GM15510 (cell line): Measurements from ENCODE around the gene DUSP8.

Experiments
- POLR2A ChIP-seq: IDR thresholded peaks from 3 replicates; pipeline ENCODE4 v1.6.1; 2011; ENCODE audit warnings: borderline replicate concordance; ENCODE audit not compliant: insufficient read length; ENCODE audit errors: extremely low read depth

Gene DUSP8

DNA sequence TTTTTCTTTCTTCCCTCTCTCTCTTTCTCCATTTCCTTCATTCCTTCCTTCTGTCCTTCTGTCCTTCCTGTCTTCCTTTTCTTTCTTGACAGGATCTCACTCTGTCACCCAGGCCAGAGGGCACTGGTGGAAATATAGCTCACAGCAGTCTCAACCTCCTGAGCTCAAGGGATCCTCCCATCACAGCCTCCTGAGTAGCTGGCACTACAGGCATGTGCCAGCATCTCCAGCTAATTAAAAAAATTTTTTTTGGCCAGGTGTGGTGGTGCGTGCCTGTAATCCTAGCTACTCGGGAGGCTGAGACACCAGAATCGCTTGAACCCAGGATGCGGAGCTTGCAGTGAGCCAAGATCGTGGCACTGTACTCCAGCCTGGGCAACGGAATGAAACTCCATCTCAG lies 4.8 kb upstream of the DUSP8 start:
- no peak for TF ChIP-seq POLR2A

DNA sequence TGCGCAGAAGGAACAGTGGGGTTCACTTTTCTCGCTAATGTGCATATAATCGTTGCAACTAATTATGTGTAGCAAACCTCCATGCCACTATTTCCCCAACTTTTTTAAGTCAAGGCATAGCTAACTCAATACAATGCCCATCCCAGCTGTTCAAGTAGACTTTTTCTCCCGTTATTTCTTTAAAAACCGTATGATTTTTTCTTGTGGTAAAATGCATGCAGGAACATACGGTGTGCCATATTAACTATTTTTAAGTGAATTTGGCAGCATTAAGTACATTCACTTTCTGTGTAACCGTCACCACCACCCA lies 2.8 kb upstream of the DUSP8 start:
- no peak for TF ChIP-seq POLR2A

GRCh38 chr11:1574238-1574932 lies 2.3 kb upstream of the DUSP8 start:
- TF ChIP-seq POLR2A: no peak

DNA sequence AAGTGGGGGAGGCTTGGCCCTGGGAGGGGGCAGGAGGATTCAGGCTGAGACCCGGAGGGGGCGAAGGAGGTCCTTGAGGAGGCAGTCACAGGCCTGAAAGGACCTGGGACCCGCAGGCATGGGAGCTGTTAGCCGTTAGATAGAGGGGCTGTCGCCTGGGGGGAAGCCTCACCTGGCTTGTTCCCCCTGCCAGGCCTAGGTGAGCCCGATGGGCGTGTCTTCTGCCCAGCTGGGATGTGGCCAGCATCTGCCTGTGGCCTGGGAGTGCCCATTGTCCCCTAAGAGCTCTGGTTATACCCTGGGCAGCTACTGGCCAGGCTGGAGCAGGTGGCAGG lies 1.8 kb upstream of the DUSP8 start:
- no peak for TF ChIP-seq POLR2A

DNA sequence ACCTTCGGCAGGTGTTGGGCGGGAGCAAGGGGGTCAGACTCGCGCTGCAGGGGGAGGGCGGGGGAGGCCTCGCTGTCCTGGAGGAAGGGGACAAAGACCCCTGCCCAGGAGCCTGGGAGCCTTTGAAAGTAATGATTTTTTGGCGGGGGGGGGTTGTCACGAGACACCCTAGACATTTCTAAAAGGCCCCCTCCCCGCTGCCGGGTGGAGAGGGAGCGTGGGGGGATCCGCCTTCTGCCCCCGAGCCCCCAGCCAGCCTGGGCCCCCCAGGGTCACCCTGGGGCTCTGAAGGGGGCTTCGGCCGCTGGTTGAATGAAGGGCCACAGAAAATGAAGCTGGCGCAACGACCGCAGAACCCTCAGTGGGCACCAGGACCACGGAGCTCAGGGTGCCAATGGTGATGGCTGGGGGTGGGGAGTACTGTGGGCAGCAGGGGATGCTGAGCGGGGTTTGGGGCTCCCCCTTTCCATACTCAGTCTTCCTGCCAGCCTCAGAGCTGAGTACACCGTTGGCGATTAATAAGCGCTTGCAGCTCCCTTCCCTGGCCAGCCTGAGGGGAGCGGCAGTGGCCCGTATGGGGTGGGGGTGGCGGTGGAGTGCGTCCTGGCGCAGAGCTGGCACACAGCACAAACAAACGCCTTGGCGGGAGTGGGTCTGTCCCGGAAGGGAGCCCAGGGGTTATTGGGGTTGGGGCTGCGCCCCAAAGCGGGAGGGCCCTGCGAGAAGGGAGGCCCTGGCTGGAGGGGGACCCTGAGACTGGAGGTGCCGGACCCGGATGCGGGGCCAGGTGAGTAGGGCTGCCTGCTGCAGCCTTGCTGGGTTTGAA lies 1.2 kb upstream of the DUSP8 start:
- no peak for TF ChIP-seq POLR2A

- TF ChIP-seq POLR2A: no peak
These were observed 293 bp downstream of the DUSP8 start for GRCh38 chr11:1571760-1572196.

DNA sequence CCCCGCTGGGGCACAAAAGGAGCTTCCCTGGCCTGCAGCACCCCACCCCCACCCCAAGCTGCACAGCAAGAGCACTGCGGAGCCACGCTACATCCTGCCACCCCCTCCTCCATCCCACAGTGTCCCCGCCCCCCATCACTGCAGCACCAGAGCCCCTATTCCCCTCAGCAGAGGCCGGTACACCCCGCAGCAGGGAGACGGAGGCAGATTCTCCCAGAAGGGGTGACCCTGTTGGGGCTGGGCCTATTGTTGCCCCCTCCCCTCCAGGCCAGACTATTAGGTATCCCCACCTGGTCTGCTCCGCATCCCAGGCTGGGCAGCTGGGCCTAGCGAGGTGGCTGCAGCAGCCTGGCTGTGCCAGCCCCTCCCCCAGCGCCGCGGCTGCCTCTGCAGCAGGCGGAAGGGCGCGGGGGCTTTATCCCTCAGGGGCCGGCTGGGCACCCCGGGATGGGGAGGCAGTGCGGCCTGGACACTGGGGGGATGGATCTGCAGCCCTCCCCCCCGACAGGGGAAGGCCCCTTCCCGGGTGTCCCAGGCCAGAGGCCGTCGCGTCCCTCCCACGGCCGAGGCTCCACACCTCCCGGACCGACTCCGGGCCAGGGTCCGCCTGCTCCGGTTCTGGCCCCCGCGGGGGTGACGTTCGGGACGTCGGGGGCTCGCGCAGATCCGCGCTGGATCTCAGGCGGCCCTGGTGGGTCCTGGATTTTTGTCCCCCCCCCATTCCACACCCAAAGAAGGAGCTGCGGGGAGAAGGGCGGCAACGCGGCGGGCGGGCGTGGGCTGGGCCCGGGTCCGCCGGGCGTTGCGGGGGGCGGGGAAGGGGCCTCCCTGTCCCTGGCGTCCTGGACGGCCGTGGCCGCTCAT lies 943 bp downstream of the DUSP8 start:
- TF ChIP-seq POLR2A: no peak

DNA sequence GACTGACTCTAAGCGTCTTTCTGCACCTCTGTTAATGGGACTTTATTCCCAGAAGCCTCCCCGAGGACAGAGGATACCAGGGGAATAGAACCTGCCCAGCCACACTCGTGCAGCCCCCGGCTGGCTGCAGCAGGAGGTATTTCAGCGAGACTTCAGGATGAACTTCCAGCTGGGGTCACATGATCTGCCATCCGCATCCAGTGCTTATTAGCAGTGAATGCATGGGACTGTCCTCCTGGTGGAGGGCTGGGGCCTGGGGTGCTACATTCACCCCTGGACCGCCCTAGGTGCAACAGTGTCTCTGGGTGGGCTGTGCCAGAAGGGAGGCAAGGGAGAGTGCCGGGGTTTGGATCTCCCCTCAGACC lies 1.6 kb downstream of the DUSP8 start:
- TF ChIP-seq POLR2A: no peak

DNA sequence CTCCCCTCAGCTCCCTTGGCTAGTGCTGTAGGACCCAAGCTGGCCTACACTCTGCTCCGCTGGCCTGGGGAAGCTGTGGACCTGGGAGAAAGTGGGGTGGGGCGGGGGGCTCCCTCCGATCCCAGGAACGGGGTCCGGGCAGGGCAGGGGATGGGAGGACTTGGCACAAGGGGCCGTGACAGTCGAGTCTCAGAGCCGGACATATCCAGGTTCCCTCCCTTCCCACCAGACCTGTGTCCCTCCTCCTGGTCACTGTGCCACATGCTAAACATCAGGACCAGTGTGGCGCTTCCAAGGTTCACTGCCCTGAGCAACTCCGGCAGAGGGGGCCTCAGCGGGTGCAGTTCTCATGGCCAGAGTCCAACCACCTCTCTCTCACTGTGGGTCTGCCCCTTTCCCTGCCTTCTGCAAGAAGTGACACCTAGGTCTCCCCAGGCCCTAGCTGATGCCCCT lies 2.0 kb downstream of the DUSP8 start:
- TF ChIP-seq POLR2A: no peak

DNA sequence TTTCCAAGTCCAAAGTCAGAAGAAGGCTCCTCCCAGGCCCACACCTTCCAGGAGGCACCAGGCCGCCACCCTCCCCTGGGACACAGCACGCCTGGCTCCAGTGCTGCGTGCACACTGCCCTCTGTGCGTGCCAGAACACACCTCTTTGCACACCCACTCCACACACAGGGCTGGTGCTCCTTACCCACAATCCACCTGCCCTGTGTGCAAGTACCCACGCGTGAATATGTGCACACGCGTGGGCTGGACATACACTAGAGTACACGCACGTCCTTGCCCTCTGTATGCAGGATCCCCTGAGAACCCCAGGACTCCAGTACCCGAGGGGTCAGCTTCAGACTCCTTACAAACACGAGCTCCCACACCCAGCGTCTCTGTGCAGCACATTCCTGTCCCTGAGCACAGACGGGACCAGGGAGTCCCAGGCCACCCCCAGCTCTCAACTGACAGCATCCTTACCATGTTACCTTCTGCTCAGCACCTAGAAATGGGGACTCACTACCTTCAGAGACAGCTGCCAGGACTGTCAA lies 2.8 kb downstream of the DUSP8 start:
- no peak for TF ChIP-seq POLR2A

DNA sequence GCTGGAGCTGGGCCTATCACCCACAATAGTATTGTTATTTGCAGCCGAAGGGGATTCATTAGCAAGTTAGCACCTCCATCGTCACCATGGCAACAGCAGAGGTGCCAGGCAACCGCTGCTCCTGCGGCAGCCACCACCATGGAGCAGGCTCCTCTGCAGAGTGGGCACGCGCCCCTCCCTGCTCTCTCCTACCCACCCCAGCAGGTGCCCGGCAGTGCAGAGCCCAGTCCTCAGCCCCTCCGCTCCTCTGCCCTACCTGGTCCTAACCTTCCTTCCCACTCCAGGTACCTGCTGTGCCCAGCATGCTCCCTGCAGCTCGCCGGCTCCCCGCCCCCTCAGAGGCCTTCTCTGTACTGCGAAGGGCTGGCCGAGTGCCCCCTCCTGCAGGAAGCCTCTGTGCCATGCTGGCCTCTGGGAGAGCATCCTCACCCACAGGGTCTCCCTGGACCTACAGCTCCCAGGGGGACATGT lies 3.6 kb downstream of the DUSP8 start:
- TF ChIP-seq POLR2A: no peak

DNA sequence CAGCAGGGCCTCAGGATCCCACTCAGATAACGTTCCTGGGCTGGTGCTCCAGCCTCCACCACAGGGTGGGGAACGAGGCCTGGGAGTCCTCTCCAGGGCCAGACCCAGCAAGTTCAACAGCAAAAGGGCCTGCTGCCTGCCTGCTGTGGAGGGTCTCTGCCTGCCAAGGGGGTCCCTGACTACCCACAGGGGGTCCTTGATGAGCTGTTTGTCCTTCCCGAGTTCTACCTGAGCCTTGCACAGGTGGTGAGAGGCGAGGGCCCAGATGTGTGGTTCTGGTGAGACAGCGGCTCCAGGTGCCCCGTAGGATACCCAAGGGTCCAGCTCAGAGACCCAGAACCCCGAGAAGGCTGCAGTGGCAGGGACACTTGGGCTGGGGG lies 4.4 kb downstream of the DUSP8 start:
- TF ChIP-seq POLR2A: no peak

GRCh38 chr11:1567052-1567720 lies 4.9 kb downstream of the DUSP8 start:
- no peak for TF ChIP-seq POLR2A

- no peak for TF ChIP-seq POLR2A
These were observed 5.6 kb downstream of the DUSP8 start for GRCh38 chr11:1566381-1567051.
